SK-N-MC (cell line): Measurements from ENCODE around the gene SRBD1.

ENCODE experiments used
- EZH2 ChIP-seq: fragments of 200-600 bp; sonication (generic); IDR thresholded peaks from one replicate; pipeline ENCODE4 v1.6.1; 2017; ENCODE audit warnings: antibody characterized with exemption
- POLR2AphosphoS5 ChIP-seq: IDR thresholded peaks from 2 replicates; pipeline ENCODE4 v1.6.1; 2012; ENCODE audit warnings: mild to moderate bottlenecking, low read depth, low read length, borderline replicate concordance

DNA sequence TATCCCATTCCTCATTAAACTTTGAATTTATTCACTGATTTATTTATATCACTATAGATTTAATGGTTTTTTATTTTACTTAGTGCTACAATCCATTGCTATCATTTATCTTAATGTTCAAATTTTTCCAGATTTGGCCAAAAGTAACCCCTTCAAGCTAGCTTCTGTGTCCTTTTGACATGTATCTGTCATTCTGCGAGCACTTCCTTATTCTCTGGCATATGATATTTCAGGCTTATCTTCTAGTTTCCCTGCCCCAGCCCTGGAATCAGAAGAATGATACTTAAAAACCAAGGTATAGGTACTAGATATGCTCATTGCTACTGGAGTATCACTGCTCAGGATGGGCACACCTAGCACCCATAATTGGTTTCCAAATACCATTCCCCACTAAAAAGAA is 28.5 kb downstream of the SRBD1 start:
- no peak for TF ChIP-seq EZH2
- no peak for TF ChIP-seq POLR2AphosphoS5
